ENCODE results near the gene SNX9.

SNX9 gene

DNA sequence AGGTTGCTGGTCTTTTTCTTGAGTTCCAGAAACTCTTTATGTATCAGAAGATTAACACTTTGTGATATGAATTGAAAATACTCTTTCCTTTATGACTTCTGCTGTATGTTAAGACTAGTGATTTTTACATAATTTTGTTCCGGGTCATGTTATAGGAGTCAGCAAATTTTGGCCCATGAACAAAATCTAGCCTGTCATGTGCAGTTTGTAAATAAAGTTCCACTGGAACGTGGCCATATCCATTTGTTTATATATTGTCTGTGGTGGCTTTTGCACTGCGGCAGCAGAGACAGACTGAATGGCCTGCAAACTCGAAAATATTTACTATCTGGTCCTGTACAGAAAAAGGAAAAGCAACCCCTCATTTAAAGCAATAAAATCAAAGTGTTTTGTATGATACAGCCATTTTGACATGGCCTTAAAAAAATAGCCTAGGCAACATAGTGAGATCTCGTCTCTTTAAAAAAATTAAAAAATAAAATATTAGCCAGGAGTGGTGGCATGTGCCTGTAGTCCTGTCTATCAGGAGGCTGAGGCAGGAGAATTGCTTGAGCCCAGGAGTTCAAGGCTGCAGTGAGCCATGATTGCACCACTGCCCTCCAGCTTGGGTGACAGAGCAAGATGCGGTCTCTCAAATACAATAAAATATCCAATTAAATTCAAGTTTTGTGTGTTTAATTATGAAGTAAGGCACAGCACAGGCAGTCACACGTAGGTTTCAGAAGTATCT is 36.9 kb downstream of the SNX9 start:
- Histone ChIP-seq H3K27me3 (ENCODE audit: low read depth, low read length) (0 out of 2 replicates have a peak, but pooled peaks cover 4% of the 10 kb centered on the region), H4K20me1 (ENCODE audit: insufficient read depth, low read length) (no peaks in the 10 kb centered on the region), H3K9ac (ENCODE audit: low read length) (no peak overlapping the region), H3K4me1 (ENCODE audit: low read length) (no peaks in the 10 kb centered on the region), H3K9me3 (ENCODE audit: insufficient read depth, low read length) (no peaks in the 10 kb centered on the region), H3K36me3 (replicated peaks; ENCODE audit: low read depth, low read length) (no peaks in the 10 kb centered on the region), H3K4me3 (ENCODE audit: low read length) (no peak overlapping the region), H3K79me2 (ENCODE audit: low read length) (no peaks in the 10 kb centered on the region), H3K4me2 (ENCODE audit: low read length) (no peak overlapping the region), H2AFZ (ENCODE audit: low read depth, low read length) (no peak overlapping the region), H3K27ac (ENCODE audit: low read length) (no peak overlapping the region)
- TF ChIP-seq EZH2phosphoT487 (IDR thresholded peaks at IDR 0.05; ENCODE audit: low read depth): no peak
- TF ChIP-seq, protein P1, sequence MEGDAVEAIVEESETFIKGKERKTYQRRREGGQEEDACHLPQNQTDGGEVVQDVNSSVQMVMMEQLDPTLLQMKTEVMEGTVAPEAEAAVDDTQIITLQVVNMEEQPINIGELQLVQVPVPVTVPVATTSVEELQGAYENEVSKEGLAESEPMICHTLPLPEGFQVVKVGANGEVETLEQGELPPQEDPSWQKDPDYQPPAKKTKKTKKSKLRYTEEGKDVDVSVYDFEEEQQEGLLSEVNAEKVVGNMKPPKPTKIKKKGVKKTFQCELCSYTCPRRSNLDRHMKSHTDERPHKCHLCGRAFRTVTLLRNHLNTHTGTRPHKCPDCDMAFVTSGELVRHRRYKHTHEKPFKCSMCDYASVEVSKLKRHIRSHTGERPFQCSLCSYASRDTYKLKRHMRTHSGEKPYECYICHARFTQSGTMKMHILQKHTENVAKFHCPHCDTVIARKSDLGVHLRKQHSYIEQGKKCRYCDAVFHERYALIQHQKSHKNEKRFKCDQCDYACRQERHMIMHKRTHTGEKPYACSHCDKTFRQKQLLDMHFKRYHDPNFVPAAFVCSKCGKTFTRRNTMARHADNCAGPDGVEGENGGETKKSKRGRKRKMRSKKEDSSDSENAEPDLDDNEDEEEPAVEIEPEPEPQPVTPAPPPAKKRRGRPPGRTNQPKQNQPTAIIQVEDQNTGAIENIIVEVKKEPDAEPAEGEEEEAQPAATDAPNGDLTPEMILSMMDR (IDR thresholded peaks at IDR 0.05; ENCODE audit: low read depth, low read length): no peak

DNA sequence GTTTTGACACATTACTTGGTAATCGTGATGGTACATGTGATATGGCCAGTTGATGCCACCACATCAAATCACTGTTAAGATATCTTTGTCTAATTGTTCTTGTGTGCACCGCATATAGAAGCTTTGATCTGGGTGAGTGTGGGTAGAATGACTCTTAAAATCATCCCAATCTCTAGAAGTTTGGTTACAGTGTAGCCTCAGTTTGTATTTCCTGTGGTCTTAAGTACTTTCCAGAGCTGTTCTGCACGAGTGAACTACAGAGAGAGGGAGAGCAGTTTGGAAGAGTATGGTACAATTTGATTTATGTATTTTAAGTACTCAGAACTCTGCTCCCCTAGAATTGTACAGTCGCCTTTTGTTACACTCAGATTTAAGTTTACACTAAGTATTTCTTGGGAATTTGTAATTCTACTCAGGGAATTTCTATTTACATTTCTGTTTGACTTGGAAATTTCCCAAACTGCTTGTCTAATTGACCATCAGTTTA is 37.5 kb downstream of the SNX9 start:
- H2AFZ ChIP-seq (ENCODE audit: low read depth, low read length): no peak overlapping the region
- H3K27me3 ChIP-seq (ENCODE audit: low read depth, low read length): 0 out of 2 replicates have a peak, but pooled peaks cover 4% of the 10 kb centered on the region
- no peaks in the 10 kb centered on the region for H3K79me2 ChIP-seq (ENCODE audit: low read length)
- no peaks in the 10 kb centered on the region for H3K36me3 ChIP-seq (replicated peaks; ENCODE audit: low read depth, low read length)
- H3K9ac ChIP-seq (ENCODE audit: low read length): no peak overlapping the region
- H3K27ac ChIP-seq (ENCODE audit: low read length): no peak overlapping the region
- H3K4me2 ChIP-seq (ENCODE audit: low read length): no peak overlapping the region
- TF ChIP-seq, protein P1 (IDR thresholded peaks at IDR 0.05; ENCODE audit: low read depth, low read length): no peak
- TF ChIP-seq EZH2phosphoT487 (IDR thresholded peaks at IDR 0.05; ENCODE audit: low read depth): no peak
- 0 out of 2 replicates have a peak, but pooled peaks cover 3% of the 10 kb centered on the region for H4K20me1 ChIP-seq (ENCODE audit: insufficient read depth, low read length)
- no peaks in the 10 kb centered on the region for H3K9me3 ChIP-seq (ENCODE audit: insufficient read depth, low read length)
- H3K4me1 ChIP-seq (ENCODE audit: low read length): no peaks in the 10 kb centered on the region
- H3K4me3 ChIP-seq (ENCODE audit: low read length): no peak overlapping the region

DNA sequence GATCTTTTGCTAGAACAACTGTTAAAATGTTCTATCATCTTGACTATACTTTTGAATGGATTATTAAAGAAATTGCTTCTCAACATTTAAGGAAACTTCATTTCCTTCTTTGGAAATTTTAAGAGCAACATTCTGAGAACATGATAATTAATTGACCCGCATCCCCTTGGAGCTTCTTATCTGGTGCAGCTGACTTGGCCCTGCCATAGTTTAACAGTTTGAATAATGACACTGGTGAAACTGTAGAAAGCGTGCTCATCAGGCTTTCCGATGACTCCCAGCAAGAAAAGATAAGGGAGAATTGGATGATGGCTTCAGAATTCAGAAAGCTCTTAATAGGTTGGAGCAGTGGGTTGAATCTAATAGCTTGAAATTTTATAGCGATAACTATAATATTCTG is 38.1 kb downstream of the SNX9 start:
- Histone ChIP-seq H3K4me2 (ENCODE audit: low read length) (no peak overlapping the region), H2AFZ (ENCODE audit: low read depth, low read length) (no peak overlapping the region), H3K4me3 (ENCODE audit: low read length) (no peak overlapping the region), H3K36me3 (replicated peaks; ENCODE audit: low read depth, low read length) (no peaks in the 10 kb centered on the region), H4K20me1 (ENCODE audit: insufficient read depth, low read length) (peaks cover 3% of the 10 kb centered on the region; the same call in 1 of the 2 replicates), H3K27ac (ENCODE audit: low read length) (no peak overlapping the region), H3K4me1 (ENCODE audit: low read length) (no peaks in the 10 kb centered on the region), H3K9ac (ENCODE audit: low read length) (no peak overlapping the region), H3K27me3 (ENCODE audit: low read depth, low read length) (0 out of 2 replicates have a peak, but pooled peaks cover 4% of the 10 kb centered on the region), H3K79me2 (ENCODE audit: low read length) (no peaks in the 10 kb centered on the region), H3K9me3 (ENCODE audit: insufficient read depth, low read length) (no peaks in the 10 kb centered on the region)
- no peak for TF ChIP-seq EZH2phosphoT487 (IDR thresholded peaks at IDR 0.05; ENCODE audit: low read depth)
- TF ChIP-seq, protein P1 (IDR thresholded peaks at IDR 0.05; ENCODE audit: low read depth, low read length): no peak

DNA sequence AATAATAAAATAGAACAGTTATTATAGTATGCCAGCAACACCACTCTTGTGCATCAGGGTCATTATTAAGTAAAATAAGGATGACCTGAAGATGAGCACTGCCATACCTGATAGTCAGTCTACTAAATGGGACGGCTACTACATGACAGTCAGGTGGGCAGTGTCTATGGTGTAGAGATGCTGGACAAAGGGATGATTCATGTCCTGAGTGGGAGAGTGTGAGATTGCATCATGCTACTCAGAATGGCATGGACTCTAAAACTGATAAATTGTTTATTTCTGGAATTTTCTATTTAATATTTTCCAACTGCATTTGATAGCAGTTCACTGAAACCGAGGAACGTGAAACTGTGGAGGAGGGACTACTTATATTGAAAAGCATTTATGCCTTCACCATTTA is 38.8 kb downstream of the SNX9 start:
- H3K36me3 ChIP-seq (replicated peaks; ENCODE audit: low read depth, low read length): no peaks in the 10 kb centered on the region
- no peak overlapping the region for H3K4me2 ChIP-seq (ENCODE audit: low read length)
- H3K27ac ChIP-seq (ENCODE audit: low read length): no peak overlapping the region
- TF ChIP-seq EZH2phosphoT487 (IDR thresholded peaks at IDR 0.05; ENCODE audit: low read depth): no peak
- TF ChIP-seq, protein P1 (IDR thresholded peaks at IDR 0.05; ENCODE audit: low read depth, low read length): no peak
- no peaks in the 10 kb centered on the region for H3K79me2 ChIP-seq (ENCODE audit: low read length)
- H3K9ac ChIP-seq (ENCODE audit: low read length): no peak overlapping the region
- H3K9me3 ChIP-seq (ENCODE audit: insufficient read depth, low read length): no peaks in the 10 kb centered on the region
- no peak overlapping the region for H2AFZ ChIP-seq (ENCODE audit: low read depth, low read length)
- H3K27me3 ChIP-seq (ENCODE audit: low read depth, low read length): 0 out of 2 replicates have a peak, but pooled peaks cover 4% of the 10 kb centered on the region
- H4K20me1 ChIP-seq (ENCODE audit: insufficient read depth, low read length): peaks cover 3% of the 10 kb centered on the region; the same call in 1 of the 2 replicates
- no peak overlapping the region for H3K4me3 ChIP-seq (ENCODE audit: low read length)
- H3K4me1 ChIP-seq (ENCODE audit: low read length): no peaks in the 10 kb centered on the region

All from OCI-LY3 (cell line).